ENCODE measurements around the gene HS6ST2.

Gene HS6ST2

GRCh38 chrX:132842460-132843238 lies 115.8 kb downstream of the HS6ST2 start:
- no peak for DNase-seq

GRCh38 chrX:132837967-132838366 lies 120.5 kb downstream of the HS6ST2 start:
- DNase-seq = peak; percentile 12

- DNase-seq = peak; percentile 26
Measured at GRCh38 chrX:132837126-132837525, 121.3 kb downstream of the HS6ST2 start.

GRCh38 chrX:132836471-132836870 lies 122.0 kb downstream of the HS6ST2 start:
- no peak for DNase-seq

GRCh38 chrX:132834741-132835140 lies 123.7 kb downstream of the HS6ST2 start:
- DNase-seq = no peak

- no peak for DNase-seq
Measured at GRCh38 chrX:132834109-132834508, 124.3 kb downstream of the HS6ST2 start.

- DNase-seq = no peak
Measured at GRCh38 chrX:132833373-132833772, 125.1 kb downstream of the HS6ST2 start.

GRCh38 chrX:132831336-132831973 lies 127.0 kb downstream of the HS6ST2 start:
- DNase-seq = no peak

- DNase-seq = no peak
Measured at GRCh38 chrX:132822634-132823012, 135.8 kb downstream of the HS6ST2 start.

- DNase-seq = no peak
Measured at GRCh38 chrX:132821974-132822633, 136.3 kb downstream of the HS6ST2 start.

GRCh38 chrX:132820675-132821074 lies 137.8 kb downstream of the HS6ST2 start:
- no peak for DNase-seq

GRCh38 chrX:132819711-132820264 lies 138.6 kb downstream of the HS6ST2 start:
- DNase-seq = no peak

- no peak for DNase-seq
Measured at GRCh38 chrX:132818638-132819037, 139.8 kb downstream of the HS6ST2 start.

- no peak for DNase-seq
Measured at GRCh38 chrX:132815643-132816042, 142.8 kb downstream of the HS6ST2 start.

GRCh38 chrX:132810964-132811712 lies 147.3 kb downstream of the HS6ST2 start:
- no peak for DNase-seq

GRCh38 chrX:132810488-132810887 lies 147.9 kb downstream of the HS6ST2 start:
- DNase-seq = no peak

- DNase-seq = no peak
Measured at GRCh38 chrX:132809581-132809980, 148.8 kb downstream of the HS6ST2 start.

GRCh38 chrX:132807411-132808030 lies 150.9 kb downstream of the HS6ST2 start:
- DNase-seq = no peak

GRCh38 chrX:132802033-132802432 lies 156.4 kb downstream of the HS6ST2 start:
- DNase-seq = no peak

GRCh38 chrX:132795181-132795580 lies 163.2 kb downstream of the HS6ST2 start:
- no peak for DNase-seq

GRCh38 chrX:132791714-132792113 lies 166.7 kb downstream of the HS6ST2 start:
- no peak for DNase-seq

GRCh38 chrX:132790329-132790728 lies 168.1 kb downstream of the HS6ST2 start:
- no peak for DNase-seq

Data from DMS153 (cell line).